Heart right ventricle (tissue), 16 donors: ENCODE results near the gene TMEM174. TPM values are rescaled to one million over a fixed set of nuclear protein-coding genes. Genes with fewer than 3 reads are reported as not detected.

Source experiments
- ATAC-seq, 8 donors: fragments of 200-7000 bp; cut with Tn5 transposase; one replicate each; pipeline ENCODE4 v1.9.1; 2020; ENCODE audit warnings: mild to moderate bottlenecking in 8 of 8, moderate library complexity in 8 of 8, moderate number of reproducible peaks in 1 of 8
- DNase-seq, 2 donors: peaks; one replicate each; pipeline ENCODE4 v3.0.0-alpha.2; 2020
- H3K27ac ChIP-seq, 10 donors: fragments of 200-600 bp; sonication (generic) in 2 of 10; one replicate each; pipeline versions ENCODE4 v1.5.0 to v1.8.0; 2020 to 2022; ENCODE audit warnings: mild to moderate bottlenecking in 3 of 10
- H3K27me3 ChIP-seq, 7 donors: fragments of 200-600 bp; one replicate each; pipeline ENCODE4 v1.8.0; 2021 to 2022; ENCODE audit warnings: mild to moderate bottlenecking in 2 of 7
- H3K36me3 ChIP-seq, 9 donors: fragments of 200-600 bp; sonication (generic) in 1 of 9; one replicate each; pipeline versions ENCODE4 v1.5.0 to v1.8.0; 2020 to 2022; ENCODE audit warnings: mild to moderate bottlenecking in 2 of 9
- H3K4me1 ChIP-seq, 9 donors: fragments of 200-600 bp; sonication (generic) in 1 of 9; one replicate each; pipeline versions ENCODE4 v1.5.0 to v1.8.0; 2020 to 2022; ENCODE audit warnings: mild to moderate bottlenecking in 4 of 9
- H3K4me3 ChIP-seq, 10 donors: fragments of 200-600 bp; sonication (generic) in 2 of 10; one replicate each; pipeline versions ENCODE4 v1.5.0 to v1.8.0; 2020 to 2022; ENCODE audit warnings: mild to moderate bottlenecking in 7 of 10, moderate library complexity in 2 of 10
- H3K9me3 ChIP-seq, 11 donors: fragments of 200-600 bp in 10 of 11; sonication (generic) in 2 of 11; one replicate each; pipeline versions ENCODE4 v1.5.0 to v1.8.0; 2013 to 2022; ENCODE audit warnings: mild to moderate bottlenecking in 2 of 11, control low read depth in 1 of 11, moderate library complexity in 1 of 11
- CTCF ChIP-seq, 9 donors: fragments of 200-600 bp; sonication (generic) in 2 of 9; IDR thresholded peaks; one replicate each; pipeline versions ENCODE4 v1.5.0 to v1.8.0; 2021 to 2022; ENCODE audit warnings: antibody characterized with exemption in 9 of 9, mild to moderate bottlenecking in 5 of 9, moderate library complexity in 1 of 9
- WGBS, 2 donors: extraction: QIAGEN DNeasy Blood & Tissue Kit; methylation state at CpG; one replicate each; pipeline ENCODE4 v1.1.7; 2013; ENCODE audit warnings: inconsistent platforms in 1 of 2; 5-methylcytosine and 5-hydroxymethylcytosine counted together
- intact Hi-C, 10 donors: fragments of 100-400 bp; cut with DNase I; formaldehyde crosslinking; loops; one replicate each; pipeline versions ENCODE4 v1.11.1 to v1.14.2; 2022
- polyA plus RNA-seq, 2 donors: library from polyadenylated mRNA; stranded (reverse); fragments of 200-250 nt; gene quantifications; one replicate each; pipeline ENCODE4 v1.2.3, GENCODE V29; 2013
- total RNA-seq, 10 donors: library from RNA; stranded (reverse); fragmentation: NEBNext Ultra II Directional in 3 of 10; extraction: Animal tissue kit (Norgen Biotek cat#: 25700) in 3 of 10; gene quantifications; one replicate each; pipeline versions ENCODE4 v1.2.1 to v1.2.4, GENCODE V29; 2021 to 2023
- donor health status: Arrhythmogenic right ventricular cardiomyopathy.
- donor health status: ischemic (EF 13 %, LVEDD 7.1; RV severe dilation, severe dysfunction).
- donor health status: healthy with polysubstance abuse.
- donor health status: DM: no; HTN: yes; CAD: no.
- donor health status: DM: no; HTN: no; CAD: no.
- donor health status: ischemic (EF 25% LVEDD 6.9; RV normal size, moderate dysfunction).
- donor health status: ischemic (EF 25% LVEDD 5.7; RV mildly dilated, moderate dysfunction).
- donor health status: healthy.
- donor health status: DM: yes; HTN: yes; CAD: no.
- donor health status: Ischemic cardiomyopathy.
- donor health status: ischemic (EF 35%, LVEDD 5.7; RV mildly dilated, moderate dysfunction).
- donor health status: nonischemic (EF 11% LVEDD 7.7; RV severe dilation, severe dysfunction).
- donor health status: DM: yes; HTN: yes; CAD: no.
- donor health status: PGD.
- donor health status: ischemic (EF 29% LVEDD 5.4; RV normal size, mild dysfunction).
- donor health status: nonischemic (EF 23%, LVEDD 6.1; RV moderate dilation, normal function).

The TMEM174 gene
- total and polyA plus RNA-seq, 12 donors, result not detected

DNA sequence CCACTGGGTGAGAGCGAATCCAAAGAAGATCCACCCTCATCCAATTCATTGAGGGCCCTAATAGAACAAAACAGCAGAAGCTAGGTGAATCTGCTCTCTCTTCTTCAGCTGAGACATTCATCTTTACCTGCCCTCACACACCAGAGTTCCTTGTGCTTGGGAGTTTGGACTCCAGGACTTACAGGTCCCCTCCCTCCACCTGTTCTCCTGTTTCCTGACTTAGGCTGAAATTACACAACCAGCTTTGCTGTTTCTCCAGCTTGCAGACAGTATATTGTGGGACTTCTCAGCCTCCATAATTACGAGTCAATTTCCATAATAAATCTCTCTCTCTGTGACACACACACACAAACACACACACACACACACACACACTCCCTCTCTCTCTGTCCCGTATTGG, 33.5 kb upstream of the TMEM174 start:
- peaks cover 7 to 51% (median 41%) of the 10 kb centered on the region in 7 donors for H3K27me3 ChIP-seq
- ATAC-seq, result no peak
- DNase-seq, result no peak
- H3K4me1 ChIP-seq, result no peaks in the 10 kb centered on the region
- no peak overlapping the region for H3K27ac ChIP-seq
- no peak for TF ChIP-seq CTCF (IDR thresholded peaks at IDR 0.05)
- WGBS, 2 donors, result 88% methylated on average over 3 of the region's 3 CpGs
- H3K36me3 ChIP-seq, result no peaks in the 10 kb centered on the region
- no peaks in the 10 kb centered on the region for H3K9me3 ChIP-seq
- no peak overlapping the region for H3K4me3 ChIP-seq
- intact Hi-C loops, result no loop called here

- ATAC-seq, result no peak
- Histone ChIP-seq H3K4me3 (no peak overlapping the region), H3K9me3 (no peaks in the 10 kb centered on the region), H3K4me1 (no peaks in the 10 kb centered on the region), H3K36me3 (no peaks in the 10 kb centered on the region), H3K27ac (no peak overlapping the region), H3K27me3 (peaks cover 7 to 48% (median 31%) of the 10 kb centered on the region in 7 donors)
- no peak for DNase-seq
- 93 to 98% methylated on average over 1 of the region's 1 CpG for WGBS, 2 donors
- no peak for TF ChIP-seq CTCF (IDR thresholded peaks at IDR 0.05)
- intact Hi-C loops, result no loop called here
These were observed 32.2 kb upstream of the TMEM174 start for GRCh38 chr5:73140801-73141200.

DNA sequence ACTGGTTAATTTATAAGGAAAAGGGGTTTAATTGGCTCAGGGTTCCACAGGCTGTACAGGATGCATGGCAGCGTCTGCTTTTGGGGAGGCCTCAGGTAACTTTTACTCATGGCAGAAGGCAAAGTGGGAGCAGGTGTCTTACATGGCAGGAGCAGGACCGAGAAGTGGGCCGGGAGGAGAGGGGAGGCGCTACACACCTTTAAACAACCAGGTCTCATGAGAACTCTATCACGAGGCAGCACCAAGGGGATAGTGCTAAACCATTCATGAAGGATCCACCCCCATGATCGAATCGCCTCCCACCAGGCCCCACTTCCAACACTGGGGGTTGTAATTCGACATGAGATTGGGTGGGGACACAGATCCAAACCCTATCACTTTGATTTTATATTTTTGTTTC, 31.0 kb upstream of the TMEM174 start:
- WGBS, 2 donors, result 68 to 85% methylated on average over 8 of the region's 8 CpGs
- intact Hi-C loops, result no loop called here
- ATAC-seq (no peak), DNase-seq (no peak)
- Histone ChIP-seq H3K4me1 (no peaks in the 10 kb centered on the region), H3K27ac (no peak overlapping the region), H3K4me3 (no peak overlapping the region), H3K36me3 (no peaks in the 10 kb centered on the region), H3K27me3 (peaks cover 0 to 48% (median 20%) of the 10 kb centered on the region in 7 donors), H3K9me3 (no peaks in the 10 kb centered on the region)
- TF ChIP-seq CTCF (IDR thresholded peaks at IDR 0.05), result no peak

- Histone ChIP-seq H3K27ac (no peak overlapping the region), H3K4me3 (no peak overlapping the region), H3K36me3 (no peaks in the 10 kb centered on the region), H3K9me3 (no peaks in the 10 kb centered on the region), H3K27me3 (peaks cover 0 to 46% (median 11%) of the 10 kb centered on the region in 7 donors), H3K4me1 (no peaks in the 10 kb centered on the region)
- no peak for ATAC-seq
- intact Hi-C loops, result no loop called here
- WGBS, 2 donors, result 81 to 83% methylated on average over 6 of the region's 6 CpGs
- no peak for DNase-seq
- TF ChIP-seq CTCF (IDR thresholded peaks at IDR 0.05), result no peak
These were observed 29.3 kb upstream of the TMEM174 start for GRCh38 chr5:73143716-73144115.
